H1 (cell line): ENCODE results near the gene CCL1. TPM values are rescaled to one million over a fixed set of nuclear protein-coding genes. Genes with fewer than 3 reads are reported as not detected.

ENCODE experiments used
- KDM4A ChIP-seq: IDR thresholded peaks from one replicate; pipeline ENCODE4 v1.7.1; 2012; ENCODE audit warnings: low read depth, mild to moderate bottlenecking, moderate library complexity, low read length, inconsistent platforms; ENCODE audit not compliant: severe bottlenecking
- SIN3A ChIP-seq, 2 experiments: IDR thresholded peaks in 1 of 2; conservative IDR thresholded peaks in 1 of 2; 2 replicates each; pipeline ENCODE4 v1.6.1; 2011 to 2012; ENCODE audit warnings: low read length in 2 of 2, improper control_type of control experiment in 1 of 2, low read depth in 1 of 2, mild to moderate bottlenecking in 1 of 2
- polyA plus RNA-seq, 7 experiments: library from polyadenylated mRNA; depleted of rRNA in 3 of 7; stranded (reverse) in 5 of 7; unstranded in 2 of 7; fragments of >200 nt in 5 of 7; fragments of 200-250 nt in 2 of 7; gene quantifications; 1 replicate in 5 of 7; 2 replicates in 1 of 7; 4 replicates in 1 of 7; pipeline versions ENCODE4 v1.2.1 to v1.2.3, GENCODE V29; 2011 to 2013; ENCODE audit warnings: missing spikeins in 2 of 7, mixed read lengths in 2 of 7
- total RNA-seq: library from RNA; stranded (reverse); fragmentation: NEBNext Ultra II Directional; extraction: Animal tissue kit (Norgen Biotek cat#: 25700); gene quantifications from 2 replicates; pipeline ENCODE4 v1.2.1, GENCODE V29; 2021

Gene CCL1
- total and polyA plus RNA-seq, 2 of the 8 experiments (the other 6 are each of a cell fraction or from before 2014, with no cell fraction given) = not detected

GRCh38 chr17:34363183-34363661 lies at the start of gene CCL1 (continued):
- TF ChIP-seq SIN3A (conservative IDR thresholded peaks at IDR 0.05 in 1 of 2, IDR thresholded peaks at IDR 0.05 in 1 of 2; ENCODE audit: low read depth in 1 of 2, low read length in 2 of 2) (no peak), KDM4A (no peak)
